ENCODE measurements around the gene SPRYD4.

DNA sequence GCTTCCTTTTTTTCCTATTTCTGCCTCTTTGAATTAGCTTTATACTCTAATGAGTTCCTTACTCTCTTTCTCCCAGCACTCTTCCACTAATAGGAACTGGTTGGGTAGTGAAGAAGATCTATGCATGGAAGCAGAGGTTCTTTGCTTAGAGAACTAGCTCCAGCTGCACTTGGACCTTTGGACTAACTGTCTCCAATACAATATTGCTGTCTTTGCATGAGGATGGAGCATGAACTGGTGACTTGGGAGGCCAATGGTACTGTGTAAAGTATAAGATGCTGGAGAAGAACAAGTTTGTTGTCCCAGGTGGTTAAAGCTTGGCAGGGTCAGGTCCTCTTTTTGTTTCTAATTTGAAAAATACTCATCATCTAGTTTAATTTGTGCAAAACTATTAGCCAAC is 22.0 kb downstream of the SPRYD4 start:
- TF ChIP-seq, protein P1, sequence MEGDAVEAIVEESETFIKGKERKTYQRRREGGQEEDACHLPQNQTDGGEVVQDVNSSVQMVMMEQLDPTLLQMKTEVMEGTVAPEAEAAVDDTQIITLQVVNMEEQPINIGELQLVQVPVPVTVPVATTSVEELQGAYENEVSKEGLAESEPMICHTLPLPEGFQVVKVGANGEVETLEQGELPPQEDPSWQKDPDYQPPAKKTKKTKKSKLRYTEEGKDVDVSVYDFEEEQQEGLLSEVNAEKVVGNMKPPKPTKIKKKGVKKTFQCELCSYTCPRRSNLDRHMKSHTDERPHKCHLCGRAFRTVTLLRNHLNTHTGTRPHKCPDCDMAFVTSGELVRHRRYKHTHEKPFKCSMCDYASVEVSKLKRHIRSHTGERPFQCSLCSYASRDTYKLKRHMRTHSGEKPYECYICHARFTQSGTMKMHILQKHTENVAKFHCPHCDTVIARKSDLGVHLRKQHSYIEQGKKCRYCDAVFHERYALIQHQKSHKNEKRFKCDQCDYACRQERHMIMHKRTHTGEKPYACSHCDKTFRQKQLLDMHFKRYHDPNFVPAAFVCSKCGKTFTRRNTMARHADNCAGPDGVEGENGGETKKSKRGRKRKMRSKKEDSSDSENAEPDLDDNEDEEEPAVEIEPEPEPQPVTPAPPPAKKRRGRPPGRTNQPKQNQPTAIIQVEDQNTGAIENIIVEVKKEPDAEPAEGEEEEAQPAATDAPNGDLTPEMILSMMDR (IDR thresholded peaks at IDR 0.05): no peak
- TF ChIP-seq EZH2 (IDR thresholded peaks at IDR 0.05; ENCODE audit: borderline replicate concordance, insufficient read depth, low read depth, low read length, poor library complexity, severe bottlenecking): no peak
